B cell (primary cell): ENCODE measurements around the gene KRTAP9-4. TPM values are rescaled to one million over a fixed set of nuclear protein-coding genes. Genes with fewer than 3 reads are reported as not detected.
"Not testable (repeated sequence)": the region's sequence is repeated elsewhere in the genome, so short reads cannot be mapped to it uniquely, and the experiment has no call there.

ENCODE experiments used
- ATAC-seq: fragments of 200-7000 bp; cut with Tn5 transposase; one replicate; pipeline ENCODE4 v1.10.0; 2021; ENCODE audit warnings: low read depth, mild to moderate bottlenecking, moderate number of reproducible peaks, moderate library complexity
- CTCF ChIA-PET: fragments of 350-600 bp; sonication (Branson Sonifier 250); formaldehyde crosslinking; loops from one replicate; lab custom pipeline; 2021; ENCODE audit warnings: antibody characterized with exemption, inconsistent platforms; lab: Charles Lee
- POLR2A ChIA-PET: fragments of 350-600 bp; sonication (Branson Sonifier 250); formaldehyde crosslinking; loops from one replicate; lab custom pipeline; 2021; ENCODE audit warnings: antibody characterized with exemption; lab: Charles Lee
- DNase-seq: peaks from one replicate; pipeline ENCODE4 v3.0.0; 2013
- H2AFZ ChIP-seq: 2 replicates; pipeline ENCODE4 v1.6.1; 2012; ENCODE audit warnings: mild to moderate bottlenecking, low read depth, low read length; ENCODE audit not compliant: insufficient read depth, poor library complexity, severe bottlenecking
- H3K27ac ChIP-seq, 2 donors: 1 replicate in 1 of 2; 2 replicates in 1 of 2; pipeline ENCODE4 v1.5.1; 2012 to 2013; ENCODE audit warnings: low read length in 2 of 2, mild to moderate bottlenecking in 2 of 2, moderate library complexity in 1 of 2
- H3K27me3 ChIP-seq, 4 experiments: fragments of 200-600 bp in 1 of 4; sonication (generic) in 1 of 4; replicated peaks in 1 of 4; 1 replicate in 2 of 4; 2 replicates in 2 of 4; pipeline versions ENCODE4 v1.6.1 to v1.7.0; 2013 to 2016; ENCODE audit warnings: low read length in 3 of 4, mild to moderate bottlenecking in 2 of 4, mixed read lengths in 1 of 4, moderate library complexity in 1 of 4; ENCODE audit not compliant: insufficient read depth in 4 of 4, control insufficient read depth in 3 of 4; ENCODE audit errors: control extremely low read depth in 1 of 4
- H3K36me3 ChIP-seq, 2 experiments: replicated peaks in 1 of 2; 1 replicate in 1 of 2; 2 replicates in 1 of 2; pipeline versions ENCODE4 v1.6.1 to v1.7.1; 2013; ENCODE audit warnings: low read length in 1 of 2; ENCODE audit not compliant: insufficient read depth in 2 of 2, control insufficient read depth in 1 of 2; ENCODE audit errors: control extremely low read depth in 1 of 2, extremely low read depth in 1 of 2
- H3K4me1 ChIP-seq, 2 donors: fragments of 200-600 bp in 1 of 2; sonication (generic) in 1 of 2; 1 replicate in 1 of 2; 2 replicates in 1 of 2; pipeline versions ENCODE4 v1.5.1 to v1.6.1; 2013 to 2017; ENCODE audit warnings: low read length in 2 of 2; ENCODE audit not compliant: control insufficient read depth in 2 of 2, insufficient read depth in 2 of 2
- H3K4me2 ChIP-seq: replicated peaks from 2 replicates; pipeline ENCODE3; 2012; ENCODE audit warnings: mild to moderate bottlenecking, low read depth, low read length; ENCODE audit not compliant: poor library complexity, severe bottlenecking
- H3K4me3 ChIP-seq, 5 experiments: fragments of 200-600 bp in 1 of 5; sonication (generic) in 1 of 5; 1 replicate in 3 of 5; 2 replicates in 2 of 5; pipeline versions ENCODE4 v1.5.1 to v1.7.0; 2011 to 2016; ENCODE audit warnings: low read length in 4 of 5, mild to moderate bottlenecking in 4 of 5, low read depth in 2 of 5, control low read depth in 1 of 5, moderate library complexity in 1 of 5; ENCODE audit not compliant: insufficient read depth in 1 of 5; ENCODE audit errors: control extremely low read depth in 1 of 5, extremely low read depth in 1 of 5
- H3K79me2 ChIP-seq: fragments of 200-600 bp; sonication (generic); one replicate; pipeline ENCODE4 v1.6.0; 2016; ENCODE audit warnings: low read length; ENCODE audit not compliant: control insufficient read depth, insufficient read depth
- H3K9ac ChIP-seq: fragments of 200-600 bp; sonication (generic); 2 replicates; pipeline ENCODE4 v1.6.1; 2017; ENCODE audit warnings: mild to moderate bottlenecking, low read length, moderate library complexity
- H3K9me3 ChIP-seq, 3 donors: one replicate each; pipeline versions ENCODE4 v1.6.1 to v1.7.1; 2013; ENCODE audit warnings: low read length in 2 of 3; ENCODE audit not compliant: control insufficient read depth in 2 of 3, insufficient read depth in 1 of 3; ENCODE audit errors: control extremely low read depth in 1 of 3
- H4K20me1 ChIP-seq: 2 replicates; pipeline ENCODE4 v1.6.0; 2012; ENCODE audit warnings: mild to moderate bottlenecking, low read length; ENCODE audit not compliant: insufficient read depth, control insufficient read depth, poor library complexity, severe bottlenecking
- H3K27ac Mint-ChIP-seq: one replicate; pipeline ENCODE4 v1.8.0; 2021; ENCODE audit warnings: mixed read lengths
- H3K27me3 Mint-ChIP-seq: one replicate; pipeline ENCODE4 v1.8.0; 2021; ENCODE audit warnings: mixed read lengths
- H3K4me1 Mint-ChIP-seq: one replicate; pipeline ENCODE4 v1.8.0; 2021; ENCODE audit warnings: mixed read lengths
- H3K4me3 Mint-ChIP-seq: one replicate; pipeline ENCODE4 v1.8.0; 2021; ENCODE audit warnings: mixed read lengths
- H3K9me3 Mint-ChIP-seq: one replicate; pipeline ENCODE4 v1.8.0; 2022; ENCODE audit warnings: mixed read lengths; ENCODE audit not compliant: insufficient read depth
- EZH2 ChIP-seq: IDR thresholded peaks from 2 replicates; pipeline ENCODE4 v1.6.1; 2012; ENCODE audit warnings: borderline replicate concordance, low read depth, mild to moderate bottlenecking, moderate library complexity, low read length; ENCODE audit not compliant: insufficient read depth, poor library complexity, severe bottlenecking
- WGBS: methylation state at CpG from one replicate; pipeline ENCODE4 v1.1.5; 2013; ENCODE audit warnings: missing lambda C conversion rate; ENCODE audit not compliant: insufficient coverage; 5-methylcytosine and 5-hydroxymethylcytosine counted together
- intact Hi-C: fragments of 100-400 bp; cut with micrococcal nuclease; formaldehyde crosslinking; loops from one replicate; pipeline ENCODE4 v1.10.0; 2022
- polyA plus RNA-seq: library from polyadenylated mRNA; depleted of rRNA; stranded (reverse); fragments of >200 nt; gene quantifications from 2 replicates; pipeline ENCODE4 v1.2.3, GENCODE V29; 2012
- total RNA-seq, 2 donors: library from RNA; stranded (reverse); fragments of 120-200 nt in 1 of 2; gene quantifications; 1 replicate in 1 of 2; 2 replicates in 1 of 2; pipeline versions ENCODE4 v1.2.3 to v1.2.4, GENCODE V29; 2013 to 2022
- TF ChIP-seq, protein P1 (sequence below): fragments of 200-600 bp; IDR thresholded peaks from one replicate; pipeline ENCODE4 v1.8.0; 2022; ENCODE audit warnings: antibody characterized with exemption, mild to moderate bottlenecking

KRTAP9-4 gene
- total and polyA plus RNA-seq, 2 donors (not counting 1 experiment from before 2014, with no cell fraction given) = not detected

DNA sequence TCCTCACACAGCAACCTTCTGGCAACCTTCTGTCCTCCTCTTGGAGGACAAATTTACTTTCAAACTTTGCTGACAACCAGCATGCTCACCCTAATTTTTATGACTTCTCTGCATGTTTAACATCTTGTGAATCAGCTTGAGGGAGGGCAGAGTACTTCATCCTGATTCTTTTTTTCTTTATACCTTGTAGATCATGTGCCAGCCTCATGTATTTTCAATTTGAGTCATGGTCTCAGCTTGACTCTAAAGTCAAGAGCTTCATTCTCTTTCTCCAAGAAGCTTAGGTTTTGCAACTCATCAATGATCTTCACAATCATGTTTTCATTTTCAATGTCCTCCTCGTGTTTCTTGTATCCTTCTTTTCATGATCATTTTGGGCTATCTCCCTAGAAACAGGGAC is 22.4 kb downstream of the KRTAP9-4 start:
- H3K9me3 Mint-ChIP-seq = no peaks in the 10 kb centered on the region
- POLR2A ChIA-PET = no interaction called here

GRCh38 chr17:41275648-41276190 is 26.2 kb downstream of the KRTAP9-4 start, which contains the start of gene KRTAP9-7:
TSS of gene KRTAP9-7 (plus strand) at chr17:41275698. CDS start at chr17:41275698, 0 bp downstream.
- H3K27ac Mint-ChIP-seq, H3K4me2 ChIP-seq, H3K9me3 Mint-ChIP-seq, H3K36me3 ChIP-seq, H3K79me2 ChIP-seq, H3K4me1 Mint-ChIP-seq, H3K4me1 ChIP-seq, H3K9me3 ChIP-seq, ATAC-seq, H3K27ac ChIP-seq, DNase-seq, H3K4me3 ChIP-seq, H4K20me1 ChIP-seq, POLR2A ChIA-PET, CTCF ChIA-PET, H3K9ac ChIP-seq, H3K4me3 Mint-ChIP-seq, H2AFZ ChIP-seq, H3K27me3 ChIP-seq: not testable (repeated sequence)
- WGBS = 84% methylated on average over 3 of the region's 3 CpGs
- intact Hi-C loops = loop anchor here (1.0 kb wide), 1 partner anchor 11 kb away; no protein-coding TSS in a partner anchor
- peaks cover 47% of the 10 kb centered on the region for H3K27me3 Mint-ChIP-seq

More for the DNA sequence above, 22.4 kb downstream of the KRTAP9-4 start:
- Histone ChIP-seq H3K36me3 (no peaks in the 10 kb centered on the region), H3K4me1 (no peaks in the 10 kb centered on the region), H3K27me3 (peaks cover 0 to 6% (median 2%) of the 10 kb centered on the region in 4 experiments), H3K79me2 (no peaks in the 10 kb centered on the region), H3K4me3 (no peak overlapping the region), H3K9ac (no peak overlapping the region), H4K20me1 (no peaks in the 10 kb centered on the region), H2AFZ (no peak overlapping the region), H3K27ac (no peak overlapping the region), H3K9me3 (no peaks in the 10 kb centered on the region), H3K4me2 (no peak overlapping the region)
- H3K27me3 Mint-ChIP-seq = peaks cover 28% of the 10 kb centered on the region
- no peak overlapping the region for H3K27ac Mint-ChIP-seq
- intact Hi-C loops = no loop called here
- WGBS = no CpG with 5 or more reads among the region's 1 CpG
- no peak for TF ChIP-seq EZH2
- TF ChIP-seq, protein P1, sequence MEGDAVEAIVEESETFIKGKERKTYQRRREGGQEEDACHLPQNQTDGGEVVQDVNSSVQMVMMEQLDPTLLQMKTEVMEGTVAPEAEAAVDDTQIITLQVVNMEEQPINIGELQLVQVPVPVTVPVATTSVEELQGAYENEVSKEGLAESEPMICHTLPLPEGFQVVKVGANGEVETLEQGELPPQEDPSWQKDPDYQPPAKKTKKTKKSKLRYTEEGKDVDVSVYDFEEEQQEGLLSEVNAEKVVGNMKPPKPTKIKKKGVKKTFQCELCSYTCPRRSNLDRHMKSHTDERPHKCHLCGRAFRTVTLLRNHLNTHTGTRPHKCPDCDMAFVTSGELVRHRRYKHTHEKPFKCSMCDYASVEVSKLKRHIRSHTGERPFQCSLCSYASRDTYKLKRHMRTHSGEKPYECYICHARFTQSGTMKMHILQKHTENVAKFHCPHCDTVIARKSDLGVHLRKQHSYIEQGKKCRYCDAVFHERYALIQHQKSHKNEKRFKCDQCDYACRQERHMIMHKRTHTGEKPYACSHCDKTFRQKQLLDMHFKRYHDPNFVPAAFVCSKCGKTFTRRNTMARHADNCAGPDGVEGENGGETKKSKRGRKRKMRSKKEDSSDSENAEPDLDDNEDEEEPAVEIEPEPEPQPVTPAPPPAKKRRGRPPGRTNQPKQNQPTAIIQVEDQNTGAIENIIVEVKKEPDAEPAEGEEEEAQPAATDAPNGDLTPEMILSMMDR = no peak
- H3K4me1 Mint-ChIP-seq = no peaks in the 10 kb centered on the region
- CTCF ChIA-PET = no interaction called here
- H3K4me3 Mint-ChIP-seq = no peak overlapping the region
- DNase-seq (no peak), ATAC-seq (no peak)
